EL (cell line): Measurements from ENCODE around the gene HTR3D.
A peak's percentile ranks its signal among the peaks of the same experiment; 100 is the strongest.
"Not testable (repeated sequence)": the region's sequence is repeated elsewhere in the genome, so short reads cannot be mapped to it uniquely, and the experiment has no call there.

Experiments used
- DNase-seq: peaks from one replicate; pipeline ENCODE4 v3.0.0-alpha.2; 2016

HTR3D gene

GRCh38 chr3:184071142-184071541 is 39.6 kb downstream of the HTR3D start:
- not testable (repeated sequence) for DNase-seq

- DNase-seq: no peak
These were observed 42.1 kb downstream of the HTR3D start for GRCh38 chr3:184073621-184074020.

- DNase-seq: no peak
These were observed 44.4 kb downstream of the HTR3D start for GRCh38 chr3:184075901-184076300.

- DNase-seq: no peak
These were observed 46.3 kb downstream of the HTR3D start for GRCh38 chr3:184077881-184078280.

GRCh38 chr3:184078851-184079250 is 47.3 kb downstream of the HTR3D start:
- peak; percentile 23 for DNase-seq

GRCh38 chr3:184081116-184081830 is 49.7 kb downstream of the HTR3D start:
- DNase-seq: no peak

GRCh38 chr3:184082034-184082433 is 50.5 kb downstream of the HTR3D start:
- no peak for DNase-seq

- DNase-seq: no peak
These were observed 50.9 kb downstream of the HTR3D start for GRCh38 chr3:184082465-184082864.

- peak; percentile 34 for DNase-seq
These were observed 53.9 kb downstream of the HTR3D start for GRCh38 chr3:184085389-184085852.
